Measurements from ENCODE around the gene MANEAL.
"Not testable (repeated sequence)": the region's sequence is repeated elsewhere in the genome, so short reads cannot be mapped to it uniquely, and the experiment has no call there.

The MANEAL gene

GRCh38 chr1:37793773-37794371 is at the start of gene MANEAL:
Gene MANEAL (plus strand): TSS chr1:37793847. CDS start chr1:37794183, 336 bp downstream.
- peak; percentile 60 to 86 (median 84) for DNase-seq

- no peak for DNase-seq
Measured at GRCh38 chr1:37746806-37747205, 46.8 kb upstream of the MANEAL start.

- DNase-seq: no peak
Measured at GRCh38 chr1:37748565-37748964, 45.1 kb upstream of the MANEAL start.

- peak in 1 of 3 experiments; percentile 73 for DNase-seq
Measured at GRCh38 chr1:37752213-37752582, 41.4 kb upstream of the MANEAL start.

- DNase-seq: peak; percentile 35 to 80 (median 79)
Measured at GRCh38 chr1:37752583-37753471, 40.8 kb upstream of the MANEAL start.

- no peak for DNase-seq
Measured at GRCh38 chr1:37753473-37754321, 40.0 kb upstream of the MANEAL start.

- DNase-seq: no peak
Measured at GRCh38 chr1:37755290-37755689, 38.4 kb upstream of the MANEAL start.

- no peak for DNase-seq
Measured at GRCh38 chr1:37755951-37756560, 37.6 kb upstream of the MANEAL start.

GRCh38 chr1:37759451-37759850 is 34.2 kb upstream of the MANEAL start:
- DNase-seq: no peak

- no peak for DNase-seq
Measured at GRCh38 chr1:37761416-37762095, 32.1 kb upstream of the MANEAL start.

GRCh38 chr1:37762516-37762915 is 31.1 kb upstream of the MANEAL start:
- no peak for DNase-seq

- peak in 1 of 3 experiments; percentile 35 for DNase-seq
Measured at GRCh38 chr1:37763791-37764413, 29.7 kb upstream of the MANEAL start.

- DNase-seq: peak in 2 of 3 experiments; percentile 34 to 56
Measured at GRCh38 chr1:37764414-37764825, 29.2 kb upstream of the MANEAL start.

GRCh38 chr1:37764888-37765441 is 28.7 kb upstream of the MANEAL start, which contains the start of gene EPHA10:
Gene EPHA10 (minus strand): TSS chr1:37765120. CDS start chr1:37765066, 54 bp downstream.
- peak; percentile 46 to 87 (median 81) for DNase-seq

- peak; percentile 7 to 62 (median 57) for DNase-seq
Measured at GRCh38 chr1:37765916-37766664, 27.6 kb upstream of the MANEAL start.

- DNase-seq: no peak
Measured at GRCh38 chr1:37767488-37767887, 26.2 kb upstream of the MANEAL start.

GRCh38 chr1:37771440-37771839 is 22.2 kb upstream of the MANEAL start:
- DNase-seq: not testable (repeated sequence)

- DNase-seq: no peak
Measured at GRCh38 chr1:37776946-37777516, 16.6 kb upstream of the MANEAL start.

GRCh38 chr1:37778654-37779053 is 15.0 kb upstream of the MANEAL start:
- DNase-seq: no peak

GRCh38 chr1:37782491-37782890 is 11.2 kb upstream of the MANEAL start:
- DNase-seq: no peak

All from NCI-H1417 (cell line).